DND-41 (cell line): Measurements from ENCODE around the gene MADCAM1.
A peak's percentile ranks its signal among the peaks of the same experiment; 100 is the strongest.

Experiments
- ATAC-seq: fragments of 200-7000 bp; cut with Tn5 transposase; 3 replicates; pipeline ENCODE4 v1.9.1; 2021; ENCODE audit warnings: low read depth; ENCODE audit not compliant: insufficient read depth
- DNase-seq: peaks from one replicate; pipeline ENCODE4 v3.0.0-alpha.2; 2020
- H2AFZ ChIP-seq: 2 replicates; pipeline ENCODE4 v1.6.0; 2012; ENCODE audit warnings: low read depth, low read length
- H3K27ac ChIP-seq: 2 replicates; pipeline ENCODE4 v1.5.1; 2012; ENCODE audit warnings: low read length, inconsistent platforms
- H3K27me3 ChIP-seq: fragments of 200-600 bp; sonication (generic); 2 replicates; pipeline ENCODE4 v1.6.0; 2012; ENCODE audit warnings: low read length, mild to moderate bottlenecking, inconsistent platforms; ENCODE audit not compliant: insufficient read depth, poor library complexity
- H3K36me3 ChIP-seq: 2 replicates; pipeline ENCODE4 v1.5.1; 2012; ENCODE audit warnings: low read length, inconsistent platforms; ENCODE audit not compliant: insufficient read depth
- H3K4me1 ChIP-seq: 2 replicates; pipeline ENCODE4 v1.5.1; 2012; ENCODE audit warnings: mild to moderate bottlenecking, low read length; ENCODE audit not compliant: insufficient read depth
- H3K4me2 ChIP-seq: 2 replicates; pipeline ENCODE4 v1.6.0; 2012; ENCODE audit warnings: mild to moderate bottlenecking, moderate library complexity, low read length, inconsistent platforms; ENCODE audit not compliant: insufficient read depth
- H3K4me3 ChIP-seq, 2 experiments: fragments of 200-600 bp in 1 of 2; shearing (Covaris generic) in 1 of 2; 2 replicates each; pipeline ENCODE4 v1.5.1; 2012 to 2016; ENCODE audit warnings: inconsistent platforms in 2 of 2, low read length in 2 of 2, mild to moderate bottlenecking in 2 of 2, low read depth in 1 of 2, moderate library complexity in 1 of 2
- H3K79me2 ChIP-seq: 2 replicates; pipeline ENCODE4 v1.6.0; 2012; ENCODE audit warnings: low read length, inconsistent platforms; ENCODE audit not compliant: insufficient read depth
- H3K9ac ChIP-seq: 2 replicates; pipeline ENCODE4 v1.6.0; 2012; ENCODE audit warnings: low read depth, mild to moderate bottlenecking, inconsistent platforms, low read length, moderate library complexity
- H3K9me3 ChIP-seq: 2 replicates; pipeline ENCODE4 v1.5.1; 2012; ENCODE audit warnings: low read length, moderate library complexity, mild to moderate bottlenecking, inconsistent platforms; ENCODE audit not compliant: insufficient read depth, severe bottlenecking
- H4K20me1 ChIP-seq: 2 replicates; pipeline ENCODE4 v1.6.0; 2012; ENCODE audit warnings: low read length; ENCODE audit not compliant: insufficient read depth
- EZH2 ChIP-seq: IDR thresholded peaks from 3 replicates; pipeline ENCODE4 v1.6.1; 2012; ENCODE audit warnings: borderline replicate concordance, low read depth, mild to moderate bottlenecking, moderate library complexity, low read length, inconsistent platforms; ENCODE audit not compliant: severe bottlenecking
- TF ChIP-seq, protein P1 (sequence below): IDR thresholded peaks from 2 replicates; pipeline ENCODE4 v1.5.1; 2012; ENCODE audit warnings: borderline replicate concordance, low read length, moderate library complexity, mild to moderate bottlenecking; ENCODE audit not compliant: poor library complexity, severe bottlenecking; ENCODE audit errors: extremely low read depth

Gene MADCAM1

GRCh38 chr19:532561-533363 is 36.5 kb downstream of the MADCAM1 start:
- Histone ChIP-seq H3K36me3 (peaks cover 28% of the 10 kb centered on the region), H3K79me2 (peaks cover 43% of the 10 kb centered on the region), H4K20me1 (peaks cover 45% of the 10 kb centered on the region), H2AFZ (peak overlapping the region; percentile 38; the same call in 1 of the 2 replicates), H3K4me1 (peaks cover 30% of the 10 kb centered on the region), H3K9ac (peak overlapping the region; percentile 95), H3K27ac (peak overlapping the region; percentile 71), H3K4me3 (peak overlapping the region; percentile 97 to 99), H3K4me2 (peak overlapping the region; percentile 93), H3K9me3 (no peaks in the 10 kb centered on the region), H3K27me3 (no peaks in the 10 kb centered on the region)
- no peak for TF ChIP-seq EZH2
- TF ChIP-seq, protein P1, sequence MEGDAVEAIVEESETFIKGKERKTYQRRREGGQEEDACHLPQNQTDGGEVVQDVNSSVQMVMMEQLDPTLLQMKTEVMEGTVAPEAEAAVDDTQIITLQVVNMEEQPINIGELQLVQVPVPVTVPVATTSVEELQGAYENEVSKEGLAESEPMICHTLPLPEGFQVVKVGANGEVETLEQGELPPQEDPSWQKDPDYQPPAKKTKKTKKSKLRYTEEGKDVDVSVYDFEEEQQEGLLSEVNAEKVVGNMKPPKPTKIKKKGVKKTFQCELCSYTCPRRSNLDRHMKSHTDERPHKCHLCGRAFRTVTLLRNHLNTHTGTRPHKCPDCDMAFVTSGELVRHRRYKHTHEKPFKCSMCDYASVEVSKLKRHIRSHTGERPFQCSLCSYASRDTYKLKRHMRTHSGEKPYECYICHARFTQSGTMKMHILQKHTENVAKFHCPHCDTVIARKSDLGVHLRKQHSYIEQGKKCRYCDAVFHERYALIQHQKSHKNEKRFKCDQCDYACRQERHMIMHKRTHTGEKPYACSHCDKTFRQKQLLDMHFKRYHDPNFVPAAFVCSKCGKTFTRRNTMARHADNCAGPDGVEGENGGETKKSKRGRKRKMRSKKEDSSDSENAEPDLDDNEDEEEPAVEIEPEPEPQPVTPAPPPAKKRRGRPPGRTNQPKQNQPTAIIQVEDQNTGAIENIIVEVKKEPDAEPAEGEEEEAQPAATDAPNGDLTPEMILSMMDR = peak; percentile 59
- ATAC-seq (0 out of 3 replicates have a peak, but pooled peaks have one; percentile 4), DNase-seq (peak; percentile 55)

GRCh38 chr19:533364-534058 is 37.2 kb downstream of the MADCAM1 start:
- Histone ChIP-seq H3K27ac (peak overlapping the region; percentile 71), H3K79me2 (peaks cover 43% of the 10 kb centered on the region), H3K9ac (peak overlapping the region; percentile 95), H2AFZ (no peak overlapping the region), H3K36me3 (peaks cover 36% of the 10 kb centered on the region), H3K4me1 (peaks cover 30% of the 10 kb centered on the region), H3K4me2 (peak overlapping the region; percentile 93), H4K20me1 (peaks cover 51% of the 10 kb centered on the region), H3K4me3 (peak overlapping the region; percentile 97 to 99; a peak in 3 of 4 replicates), H3K9me3 (no peaks in the 10 kb centered on the region), H3K27me3 (no peaks in the 10 kb centered on the region)
- no peak for TF ChIP-seq EZH2
- TF ChIP-seq, protein P1 = no peak
- ATAC-seq = no peak
- no peak for DNase-seq

DNA sequence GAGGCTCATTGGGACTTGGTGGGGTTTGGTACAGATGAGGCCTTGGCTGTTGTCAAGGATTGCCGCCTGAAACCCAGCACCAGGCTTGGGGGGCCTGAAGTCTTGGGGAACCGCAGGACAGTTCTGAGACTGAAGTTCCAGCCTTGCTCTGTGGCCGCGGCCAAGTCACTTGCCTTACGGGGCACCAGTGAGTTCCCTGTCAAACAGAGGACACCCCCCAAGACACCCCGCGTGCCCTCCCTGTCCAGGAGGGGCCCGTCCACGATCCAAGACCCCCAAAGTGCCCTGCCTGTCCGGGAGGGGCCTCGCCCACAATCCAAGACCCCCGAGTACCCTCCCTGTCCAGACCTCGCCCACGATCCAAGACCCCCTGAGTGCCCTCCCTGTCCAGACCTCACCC is 37.8 kb downstream of the MADCAM1 start:
- Histone ChIP-seq H3K79me2 (peaks cover 43% of the 10 kb centered on the region), H3K9ac (peak overlapping the region; percentile 95; the same call in 1 of the 2 replicates), H3K27ac (peak overlapping the region; percentile 26; the same call in 1 of the 2 replicates), H3K4me2 (peak overlapping the region; percentile 93; the same call in 1 of the 2 replicates), H3K4me3 (peak overlapping the region in 1 of 2 experiments; percentile 99; a peak in 2 of 4 replicates), H2AFZ (no peak overlapping the region), H3K27me3 (no peaks in the 10 kb centered on the region), H3K36me3 (peaks cover 41% of the 10 kb centered on the region), H3K4me1 (peaks cover 30% of the 10 kb centered on the region), H4K20me1 (peaks cover 57% of the 10 kb centered on the region), H3K9me3 (no peaks in the 10 kb centered on the region)
- no peak for TF ChIP-seq EZH2
- TF ChIP-seq, protein P1 = no peak
- ATAC-seq = no peak
- no peak for DNase-seq
